ENCODE data around the gene PDE9A.
"Not testable (repeated sequence)": the region's sequence is repeated elsewhere in the genome, so short reads cannot be mapped to it uniquely, and the experiment has no call there.

The PDE9A gene

GRCh38 chr21:42690586-42690985, 37.2 kb downstream of the PDE9A start:
- DNase-seq, result no peak

GRCh38 chr21:42691901-42692559, 38.6 kb downstream of the PDE9A start:
- DNase-seq, result no peak

GRCh38 chr21:42692688-42693087, 39.3 kb downstream of the PDE9A start:
- DNase-seq, result no peak

GRCh38 chr21:42694751-42695696, 41.6 kb downstream of the PDE9A start:
- no peak for DNase-seq

- DNase-seq, result no peak
Observed at GRCh38 chr21:42695697-42696380, 42.4 kb downstream of the PDE9A start.

GRCh38 chr21:42696501-42697040, 43.1 kb downstream of the PDE9A start:
- DNase-seq, result no peak

GRCh38 chr21:42698733-42699132, 45.3 kb downstream of the PDE9A start:
- DNase-seq, result no peak

- DNase-seq, result no peak
Observed at GRCh38 chr21:42699196-42699595, 45.8 kb downstream of the PDE9A start.

- DNase-seq, result no peak
Observed at GRCh38 chr21:42701706-42702456, 48.5 kb downstream of the PDE9A start.

- no peak for DNase-seq
Observed at GRCh38 chr21:42702720-42703119, 49.3 kb downstream of the PDE9A start.

GRCh38 chr21:42703136-42703908, 49.9 kb downstream of the PDE9A start:
- DNase-seq, result no peak

GRCh38 chr21:42703965-42704364, 50.5 kb downstream of the PDE9A start:
- no peak for DNase-seq

GRCh38 chr21:42704861-42705260, 51.4 kb downstream of the PDE9A start:
- DNase-seq, result no peak

- DNase-seq, result no peak
Observed at GRCh38 chr21:42705346-42705745, 51.9 kb downstream of the PDE9A start.

GRCh38 chr21:42705746-42706374, 52.4 kb downstream of the PDE9A start:
- DNase-seq, result no peak

GRCh38 chr21:42706765-42707164, 53.3 kb downstream of the PDE9A start:
- DNase-seq, result no peak

- no peak for DNase-seq
Observed at GRCh38 chr21:42707207-42707830, 53.9 kb downstream of the PDE9A start.

GRCh38 chr21:42708107-42708506, 54.7 kb downstream of the PDE9A start:
- DNase-seq, result no peak

- DNase-seq, result not testable (repeated sequence)
Observed at GRCh38 chr21:42708916-42709315, 55.5 kb downstream of the PDE9A start.

- no peak for DNase-seq
Observed at GRCh38 chr21:42711667-42712066, 58.2 kb downstream of the PDE9A start.

GRCh38 chr21:42715427-42715826, 62.0 kb downstream of the PDE9A start:
- DNase-seq, result not testable (repeated sequence)

Measured in activated CD4-positive, CD25-positive, alpha-beta regulatory T cell treated with anti-CD3 and anti-CD28 coated beads, Interleukin-2, amount 50 U/mL, for 72 hours (primary cell).